A204.1 (cell line): ENCODE data around the gene MYL6B.
"Not testable (repeated sequence)": the region's sequence is repeated elsewhere in the genome, so short reads cannot be mapped to it uniquely, and the experiment has no call there.

Experiments
- FAIRE-seq: peaks from 2 replicates; lab custom pipeline; 2012; peaks lifted over from hg19 to GRCh38; lab: Jason Lieb, UNC

Gene MYL6B

GRCh38 chr12:56152132-56152755, at the start of gene MYL6B:
MYL6B (plus strand) TSS chr12:56152587; CDS start chr12:56153919, 1,332 bp downstream.
- FAIRE-seq: peak; percentile 35

- no peak for FAIRE-seq
These were observed 49.7 kb upstream of the MYL6B start for GRCh38 chr12:56102683-56103065.

GRCh38 chr12:56103066-56103711, 49.2 kb upstream of the MYL6B start:
- no peak for FAIRE-seq

- no peak for FAIRE-seq
These were observed 48.6 kb upstream of the MYL6B start for GRCh38 chr12:56103823-56104108.

- peak; percentile 96 for FAIRE-seq
These were observed 48.1 kb upstream of the MYL6B start, which contains the start of gene PA2G4 for GRCh38 chr12:56104109-56104814. PA2G4 (plus strand) TSS chr12:56104559; CDS start chr12:56104738, 179 bp downstream.

- no peak for FAIRE-seq
These were observed 47.4 kb upstream of the MYL6B start for GRCh38 chr12:56104815-56105608.

GRCh38 chr12:56105609-56105902, 46.8 kb upstream of the MYL6B start:
- no peak for FAIRE-seq

- no peak for FAIRE-seq
These were observed 45.1 kb upstream of the MYL6B start for GRCh38 chr12:56107242-56107641.

GRCh38 chr12:56110571-56110970, 41.8 kb upstream of the MYL6B start:
- FAIRE-seq: no peak

- no peak for FAIRE-seq
These were observed 38.3 kb upstream of the MYL6B start for GRCh38 chr12:56114084-56114483.

- FAIRE-seq: no peak
These were observed 37.1 kb upstream of the MYL6B start for GRCh38 chr12:56115329-56115728.

GRCh38 chr12:56116267-56117081, 35.9 kb upstream of the MYL6B start, which contains the start of gene RPL41:
RPL41 (plus strand) TSS chr12:56116633.
- FAIRE-seq: peak; percentile 89

- FAIRE-seq: not testable (repeated sequence)
These were observed 35.2 kb upstream of the MYL6B start for GRCh38 chr12:56117082-56117706.

- peak; percentile 94 for FAIRE-seq
These were observed 34.4 kb upstream of the MYL6B start, which contains the start of gene ZC3H10 for GRCh38 chr12:56117778-56118687. ZC3H10 (plus strand) TSS chr12:56118266; CDS start chr12:56120563, 2,297 bp downstream.

- FAIRE-seq: no peak
These were observed 33.6 kb upstream of the MYL6B start for GRCh38 chr12:56118688-56119357.

- peak; percentile 58 for FAIRE-seq
These were observed 33.0 kb upstream of the MYL6B start for GRCh38 chr12:56119361-56119796.

GRCh38 chr12:56120158-56120846, 32.1 kb upstream of the MYL6B start:
- FAIRE-seq: no peak

- FAIRE-seq: no peak
These were observed 31.1 kb upstream of the MYL6B start for GRCh38 chr12:56121204-56121870.
